WERI-Rb-1 (cell line): Measurements from ENCODE around the gene STEAP1.
"Not testable (repeated sequence)": the region's sequence is repeated elsewhere in the genome, so short reads cannot be mapped to it uniquely, and the experiment has no call there.

ENCODE experiments used
- DNase-seq: peaks from one replicate; pipeline ENCODE4 v3.0.0-alpha.2; 2020
- H3K27ac ChIP-seq: fragments of 250-450 bp; sonication (Bioruptor Pico); 2 replicates; pipeline ENCODE4 v1.5.1; 2020; ENCODE audit warnings: mild to moderate bottlenecking, moderate library complexity
- H3K27me3 ChIP-seq: fragments of 250-450 bp; sonication (Bioruptor Pico); 2 replicates; pipeline ENCODE4 v1.5.1; 2021; ENCODE audit warnings: mild to moderate bottlenecking, low read depth, moderate library complexity; ENCODE audit not compliant: insufficient read depth, severe bottlenecking
- H3K36me3 ChIP-seq: fragments of 250-450 bp; sonication (Bioruptor Pico); 2 replicates; pipeline ENCODE4 v1.5.1; 2020; ENCODE audit warnings: mild to moderate bottlenecking, moderate library complexity
- H3K4me3 ChIP-seq: 2 replicates; pipeline ENCODE4 v1.5.1; 2011; ENCODE audit warnings: low read depth, mild to moderate bottlenecking, control low read depth, low read length
- H3K9me3 ChIP-seq: fragments of 250-450 bp; sonication (Bioruptor Pico); 2 replicates; pipeline ENCODE4 v1.5.1; 2021; ENCODE audit warnings: mild to moderate bottlenecking, moderate library complexity; ENCODE audit not compliant: severe bottlenecking
- CTCF ChIP-seq: IDR thresholded peaks from 2 replicates; pipeline ENCODE4 v1.5.1; 2011; ENCODE audit warnings: low read depth, mild to moderate bottlenecking, control low read depth, inconsistent platforms, low read length

STEAP1 gene

GRCh38 chr7:90153943-90154771, at the start of gene STEAP1:
TSS of gene STEAP1 (plus strand) at chr7:90154469. CDS start at chr7:90159789, 5,320 bp downstream.
- not testable (repeated sequence) for H3K36me3 ChIP-seq, H3K27me3 ChIP-seq, H3K9me3 ChIP-seq, H3K27ac ChIP-seq
- peak; percentile 87 for DNase-seq
- peak; percentile 87 for TF ChIP-seq CTCF
- peak within 1 kb of the TSS; percentile 58 for H3K4me3 ChIP-seq

- H3K9me3 ChIP-seq, H3K27me3 ChIP-seq, H3K4me3 ChIP-seq, H3K36me3 ChIP-seq, H3K27ac ChIP-seq, DNase-seq: not testable (repeated sequence)
These were observed 39.3 kb upstream of the STEAP1 start for GRCh38 chr7:90114972-90115371.

GRCh38 chr7:90118551-90119177, 35.6 kb upstream of the STEAP1 start:
- not testable (repeated sequence) for H3K4me3 ChIP-seq, DNase-seq

GRCh38 chr7:90119178-90119971, 34.9 kb upstream of the STEAP1 start:
- Histone ChIP-seq H3K4me3 (peak overlapping the region; percentile 68), H3K27me3 (no peaks in the 10 kb centered on the region), H3K27ac (no peak overlapping the region), H3K36me3 (no peaks in the 10 kb centered on the region), H3K9me3 (no peaks in the 10 kb centered on the region)
- peak; percentile 45 for DNase-seq
- no peak for TF ChIP-seq CTCF

More at GRCh38 chr7:90118551-90119177, 35.6 kb upstream of the STEAP1 start:
- not testable (repeated sequence) for H3K9me3 ChIP-seq, H3K36me3 ChIP-seq, H3K27ac ChIP-seq, H3K27me3 ChIP-seq

- H3K4me3 ChIP-seq, H3K27me3 ChIP-seq, H3K36me3 ChIP-seq, DNase-seq, H3K27ac ChIP-seq, H3K9me3 ChIP-seq: not testable (repeated sequence)
These were observed 34.1 kb upstream of the STEAP1 start for GRCh38 chr7:90120205-90120604.

GRCh38 chr7:90131746-90132145, 22.5 kb upstream of the STEAP1 start:
- not testable (repeated sequence) for DNase-seq, H3K9me3 ChIP-seq, H3K4me3 ChIP-seq, H3K27ac ChIP-seq, H3K36me3 ChIP-seq, H3K27me3 ChIP-seq

- H3K9me3 ChIP-seq, DNase-seq, H3K27ac ChIP-seq, H3K36me3 ChIP-seq, H3K27me3 ChIP-seq, H3K4me3 ChIP-seq: not testable (repeated sequence)
These were observed 6.9 kb upstream of the STEAP1 start for GRCh38 chr7:90147079-90147960.

- H3K4me3 ChIP-seq, H3K27me3 ChIP-seq, H3K36me3 ChIP-seq, H3K9me3 ChIP-seq, H3K27ac ChIP-seq: not testable (repeated sequence)
- DNase-seq: peak; percentile 51
These were observed 4.8 kb upstream of the STEAP1 start for GRCh38 chr7:90149428-90149827.

GRCh38 chr7:90151884-90152283, 2.4 kb upstream of the STEAP1 start:
- H3K36me3 ChIP-seq, H3K27ac ChIP-seq, H3K9me3 ChIP-seq, H3K27me3 ChIP-seq, DNase-seq, H3K4me3 ChIP-seq: not testable (repeated sequence)

GRCh38 chr7:90152642-90153253, 1.5 kb upstream of the STEAP1 start:
- DNase-seq, H3K4me3 ChIP-seq, H3K27ac ChIP-seq, H3K36me3 ChIP-seq, H3K9me3 ChIP-seq, H3K27me3 ChIP-seq: not testable (repeated sequence)
